H9 (cell line): ENCODE data around the gene ZNF813. TPM values are rescaled to one million over a fixed set of nuclear protein-coding genes. Genes with fewer than 3 reads are reported as not detected.
"Not testable (repeated sequence)": the region's sequence is repeated elsewhere in the genome, so short reads cannot be mapped to it uniquely, and the experiment has no call there.

Experiments used
- DNase-seq: peaks from one replicate; pipeline ENCODE4 v3.0.0-alpha.2; 2017
- H2AFZ ChIP-seq: one replicate; pipeline ENCODE4 v1.6.1; 2013; ENCODE audit warnings: mild to moderate bottlenecking, low read length, control low read depth, moderate library complexity
- H2AK5ac ChIP-seq: 2 replicates; pipeline ENCODE4 v1.6.1; 2013; ENCODE audit warnings: low read length, control low read depth, mixed read lengths; ENCODE audit not compliant: insufficient read length
- H2BK120ac ChIP-seq: one replicate; pipeline ENCODE4 v1.6.1; 2013; ENCODE audit warnings: low read depth, mild to moderate bottlenecking, low read length, control low read depth, inconsistent platforms; ENCODE audit not compliant: poor library complexity, severe bottlenecking
- H2BK12ac ChIP-seq: 2 replicates; pipeline ENCODE4 v1.6.1; 2013; ENCODE audit warnings: low read length, control low read depth, mixed read lengths, low read depth; ENCODE audit not compliant: insufficient read length
- H2BK15ac ChIP-seq: 2 replicates; pipeline ENCODE4 v1.6.1; 2013; ENCODE audit warnings: low read depth, low read length, control low read depth
- H2BK20ac ChIP-seq: one replicate; pipeline ENCODE4 v1.6.1; 2013; ENCODE audit warnings: low read depth, mild to moderate bottlenecking, low read length, control low read depth, inconsistent platforms; ENCODE audit not compliant: poor library complexity, severe bottlenecking
- H2BK5ac ChIP-seq: 2 replicates; pipeline ENCODE4 v1.6.1; 2013; ENCODE audit warnings: low read length, control low read depth, mixed read lengths; ENCODE audit not compliant: insufficient read length
- H3K14ac ChIP-seq: 2 replicates; pipeline ENCODE4 v1.6.1; 2013; ENCODE audit warnings: low read length, control low read depth; ENCODE audit not compliant: insufficient read depth
- H3K18ac ChIP-seq: 2 replicates; pipeline ENCODE4 v1.6.1; 2013; ENCODE audit warnings: low read depth, mild to moderate bottlenecking, mixed read lengths, low read length, control low read depth; ENCODE audit not compliant: insufficient read length
- H3K23ac ChIP-seq: 2 replicates; pipeline ENCODE4 v1.6.1; 2013; ENCODE audit warnings: low read length, control low read depth, mixed read lengths, low read depth; ENCODE audit not compliant: insufficient read length
- H3K23me2 ChIP-seq: 2 replicates; pipeline ENCODE4 v1.6.1; 2013; ENCODE audit warnings: low read depth, mild to moderate bottlenecking, mixed read lengths, low read length, control low read depth; ENCODE audit not compliant: insufficient read length, poor library complexity, severe bottlenecking
- H3K27ac ChIP-seq: 2 replicates; pipeline ENCODE4 v1.5.1; 2013; ENCODE audit warnings: low read length, control low read depth, mixed read lengths, low read depth; ENCODE audit not compliant: insufficient read length
- H3K27me3 ChIP-seq: 2 replicates; pipeline ENCODE4 v1.6.1; 2013; ENCODE audit warnings: low read length, control low read depth, inconsistent platforms; ENCODE audit not compliant: insufficient read depth
- H3K4ac ChIP-seq: 2 replicates; pipeline ENCODE4 v1.6.1; 2013; ENCODE audit warnings: low read depth, mild to moderate bottlenecking, control low read depth, inconsistent platforms, low read length, moderate library complexity
- H3K4me1 ChIP-seq: 2 replicates; pipeline ENCODE4 v1.6.1; 2013; ENCODE audit warnings: low read length, control low read depth, inconsistent platforms; ENCODE audit not compliant: insufficient read depth
- H3K4me2 ChIP-seq: 2 replicates; pipeline ENCODE4 v1.6.1; 2013; ENCODE audit warnings: low read length, control low read depth, mixed read lengths; ENCODE audit not compliant: insufficient read length, insufficient read depth
- H3K56ac ChIP-seq: 2 replicates; pipeline ENCODE4 v1.6.1; 2013; ENCODE audit warnings: low read depth, mild to moderate bottlenecking, mixed read lengths, low read length, control low read depth; ENCODE audit not compliant: insufficient read length
- H3K79me1 ChIP-seq: 2 replicates; pipeline ENCODE4 v1.6.1; 2013; ENCODE audit warnings: low read depth, mild to moderate bottlenecking, moderate library complexity, low read length, control low read depth, inconsistent platforms; ENCODE audit not compliant: insufficient read depth, poor library complexity, severe bottlenecking
- H3K79me2 ChIP-seq: 2 replicates; pipeline ENCODE4 v1.6.1; 2013; ENCODE audit warnings: low read length, control low read depth, inconsistent platforms; ENCODE audit not compliant: insufficient read depth
- H3K9ac ChIP-seq: 2 replicates; pipeline ENCODE4 v1.6.1; 2013; ENCODE audit warnings: low read length, control low read depth, mixed read lengths; ENCODE audit not compliant: insufficient read length; ENCODE audit errors: extremely low read depth
- H3K9me3 ChIP-seq: one replicate; pipeline ENCODE4 v1.6.1; 2013; ENCODE audit warnings: low read depth, low read length, inconsistent platforms; ENCODE audit not compliant: control insufficient read depth
- H3T11ph ChIP-seq: one replicate; pipeline ENCODE4 v1.6.1; 2013; ENCODE audit warnings: mild to moderate bottlenecking, low read length, control low read depth, inconsistent platforms
- H4K20me1 ChIP-seq: one replicate; pipeline ENCODE4 v1.6.1; 2013; ENCODE audit not compliant: control insufficient read depth, insufficient read length, insufficient read depth
- H4K5ac ChIP-seq: 2 replicates; pipeline ENCODE4 v1.6.1; 2013; ENCODE audit warnings: low read depth, mild to moderate bottlenecking, mixed read lengths, low read length, control low read depth; ENCODE audit not compliant: insufficient read length
- H4K8ac ChIP-seq: replicated peaks from 2 replicates; pipeline ENCODE4 v1.6.1; 2013; ENCODE audit warnings: low read length, control low read depth, mixed read lengths, low read depth; ENCODE audit not compliant: insufficient read length
- H4K91ac ChIP-seq: 2 replicates; pipeline ENCODE4 v1.6.1; 2013; ENCODE audit warnings: low read depth, mild to moderate bottlenecking, moderate library complexity, mixed read lengths, low read length, control low read depth; ENCODE audit not compliant: insufficient read length
- H3K27ac Mint-ChIP-seq, 3 experiments: 2 replicates in 2 of 3; 3 replicates in 1 of 3; pipeline ENCODE4 v1.8.0; 2020 to 2021; ENCODE audit warnings: mixed read lengths in 3 of 3, mild to moderate bottlenecking in 1 of 3, moderate library complexity in 1 of 3
- H3K27me3 Mint-ChIP-seq: 2 replicates; pipeline ENCODE4 v1.8.0; 2021; ENCODE audit warnings: low read depth, mild to moderate bottlenecking, moderate library complexity, mixed read lengths
- H3K36me3 Mint-ChIP-seq, 3 experiments: 2 replicates in 2 of 3; 3 replicates in 1 of 3; pipeline ENCODE4 v1.8.0; 2020 to 2021; ENCODE audit warnings: low read depth in 3 of 3, mixed read lengths in 3 of 3; ENCODE audit not compliant: insufficient read depth in 1 of 3
- H3K4me1 Mint-ChIP-seq, 2 experiments: 2 replicates each; pipeline ENCODE4 v1.8.0; 2020; ENCODE audit warnings: mixed read lengths in 2 of 2
- H3K4me3 Mint-ChIP-seq, 2 experiments: 2 replicates in 1 of 2; 3 replicates in 1 of 2; pipeline ENCODE4 v1.8.0; 2020 to 2021; ENCODE audit warnings: mild to moderate bottlenecking in 2 of 2, mixed read lengths in 2 of 2, moderate library complexity in 1 of 2
- H3K9me3 Mint-ChIP-seq, 2 experiments: 2 replicates in 1 of 2; 3 replicates in 1 of 2; pipeline ENCODE4 v1.8.0; 2020; ENCODE audit warnings: mild to moderate bottlenecking in 2 of 2, mixed read lengths in 2 of 2, moderate library complexity in 1 of 2
- CTCF ChIP-seq: fragments of 200-600 bp; sonication (generic); conservative IDR thresholded peaks from 3 replicates; pipeline ENCODE4 v1.8.0; 2021; ENCODE audit warnings: antibody characterized with exemption, mild to moderate bottlenecking
- WGBS: extraction: QIAGEN DNeasy Blood & Tissue Kit; methylation state at CpG from one replicate; pipeline ENCODE4 v1.1.7; 2013; ENCODE audit warnings: missing lambda C conversion rate, low lambda C conversion rate, mixed read lengths; ENCODE audit not compliant: insufficient read length; ENCODE audit errors: extremely low coverage; 5-methylcytosine and 5-hydroxymethylcytosine counted together
- total RNA-seq: library from RNA; stranded (reverse); gene quantifications from 2 replicates; pipeline ENCODE4 v1.2.1, GENCODE V29; 2021

Gene ZNF813
- total RNA-seq, 1 experiment from 2014 or later = 17.3 TPM

DNA sequence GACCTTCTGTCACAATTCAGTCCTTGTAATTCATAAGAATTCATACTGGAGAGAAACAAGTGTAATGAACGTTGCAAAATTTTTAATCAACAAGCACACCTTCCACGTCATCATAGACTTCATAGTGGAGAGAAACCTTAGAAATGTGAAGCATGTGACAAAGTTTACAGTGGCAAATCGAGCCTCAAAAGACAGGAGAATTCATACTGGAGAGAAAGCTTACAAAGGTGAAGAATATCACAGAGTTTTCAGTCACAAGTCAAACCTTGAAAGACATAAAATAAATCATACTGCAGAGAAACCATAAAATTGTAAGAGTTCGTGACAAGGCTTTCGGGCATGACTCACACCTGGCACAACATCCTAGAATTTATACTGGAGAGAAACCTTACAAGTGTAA, 24.6 kb downstream of the ZNF813 start:
- H3K79me1 ChIP-seq = no peaks in the 10 kb centered on the region
- H2BK5ac ChIP-seq = no peak overlapping the region
- no peak overlapping the region for H2BK120ac ChIP-seq
- H3K4me3 Mint-ChIP-seq = no peak overlapping the region
- no peak overlapping the region for H2AFZ ChIP-seq
- H3K9ac ChIP-seq = no peak overlapping the region
- H3K56ac ChIP-seq = no peak overlapping the region
- TF ChIP-seq CTCF = no peak
- H3K14ac ChIP-seq = no peak overlapping the region
- no peaks in the 10 kb centered on the region for H3K4me1 ChIP-seq
- no peak overlapping the region for H4K8ac ChIP-seq
- no peak overlapping the region for H3K4me2 ChIP-seq
- H3K18ac ChIP-seq = no peak overlapping the region
- H2BK20ac ChIP-seq = no peak overlapping the region
- peaks cover 39 to 59% of the 10 kb centered on the region in 2 experiments for H3K9me3 Mint-ChIP-seq
- no peaks in the 10 kb centered on the region for H4K20me1 ChIP-seq
- no peak overlapping the region for H3K27ac Mint-ChIP-seq
- no peak overlapping the region for H3K27ac ChIP-seq
- H2BK12ac ChIP-seq = no peak overlapping the region
- H4K5ac ChIP-seq = no peak overlapping the region
- DNase-seq = no peak
- no peak overlapping the region for H3K23ac ChIP-seq
- H3T11ph ChIP-seq = no peak overlapping the region
- peaks cover 69 to 80% (median 74%) of the 10 kb centered on the region in 3 experiments for H3K36me3 Mint-ChIP-seq
- peaks cover 16% of the 10 kb centered on the region for H3K9me3 ChIP-seq
- no peak overlapping the region for H2BK15ac ChIP-seq
- H2AK5ac ChIP-seq = no peak overlapping the region
- no peak overlapping the region for H3K4ac ChIP-seq
- no peaks in the 10 kb centered on the region for H3K23me2 ChIP-seq
- H4K91ac ChIP-seq = no peak overlapping the region
- no peaks in the 10 kb centered on the region for H3K4me1 Mint-ChIP-seq
- peaks cover 1% of the 10 kb centered on the region; the same call in 1 of the 2 replicates for H3K27me3 Mint-ChIP-seq
- no peaks in the 10 kb centered on the region for H3K27me3 ChIP-seq
- no peaks in the 10 kb centered on the region for H3K79me2 ChIP-seq
- no CpG with 5 or more reads among the region's 5 CpGs for WGBS

DNA sequence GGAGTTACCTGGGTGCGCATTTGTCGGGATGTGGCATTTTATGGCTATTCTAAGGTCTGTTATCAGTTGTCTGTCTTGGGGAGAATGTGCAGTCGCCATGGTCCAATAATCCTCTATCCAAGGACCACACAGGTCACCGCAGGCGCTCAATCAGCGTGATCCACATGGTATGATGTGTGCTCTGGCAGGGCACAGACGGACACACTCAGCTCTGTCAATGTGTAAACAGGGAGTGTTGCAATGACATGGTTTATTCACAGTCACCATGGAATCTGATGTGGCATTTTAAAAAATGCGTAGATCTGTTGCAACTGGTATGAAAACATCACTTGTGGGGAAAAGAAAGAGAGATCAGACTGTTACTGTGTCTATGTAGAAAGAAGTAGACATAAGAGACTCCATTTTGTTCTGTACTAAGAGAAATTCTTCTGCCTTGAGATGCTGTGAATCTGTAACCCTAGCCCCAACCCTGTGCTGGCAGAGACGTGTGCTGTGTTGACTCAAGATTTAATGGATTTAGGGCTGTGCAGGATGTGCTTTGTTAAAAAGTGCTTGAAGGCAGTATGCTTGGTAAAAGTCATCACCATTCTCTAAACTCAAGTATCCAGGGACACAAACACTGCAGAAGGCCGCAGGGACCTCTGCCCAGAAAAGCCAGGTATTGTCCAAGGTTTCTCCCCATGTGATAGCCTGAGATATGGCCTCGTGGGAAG, 29.9 kb downstream of the ZNF813 start:
- H2BK5ac ChIP-seq, H4K20me1 ChIP-seq, H3K27ac Mint-ChIP-seq, H3K4me1 ChIP-seq, H3K56ac ChIP-seq, H3K23ac ChIP-seq, H3K9ac ChIP-seq, H3K79me1 ChIP-seq, H3K14ac ChIP-seq, H2BK15ac ChIP-seq, H3K27me3 ChIP-seq, H3K4me2 ChIP-seq, H3K23me2 ChIP-seq, H3K79me2 ChIP-seq, H4K91ac ChIP-seq, H2AK5ac ChIP-seq, H3K9me3 ChIP-seq, H4K5ac ChIP-seq, H3K4me3 Mint-ChIP-seq, H2BK120ac ChIP-seq, H3K18ac ChIP-seq, H2BK12ac ChIP-seq, H2AFZ ChIP-seq, H3K27me3 Mint-ChIP-seq, H3K4me1 Mint-ChIP-seq, DNase-seq, H3T11ph ChIP-seq, H3K4ac ChIP-seq, H4K8ac ChIP-seq, H3K27ac ChIP-seq, H2BK20ac ChIP-seq: not testable (repeated sequence)
- WGBS = no CpG with 5 or more reads among the region's 11 CpGs
- Mint-ChIP-seq H3K9me3 (peaks cover 11 to 19% of the 10 kb centered on the region in 2 experiments), H3K36me3 (peaks cover 19 to 29% (median 29%) of the 10 kb centered on the region in 3 experiments)
